ENCODE measurements around the gene MICA.
"Not testable (repeated sequence)": the region's sequence is repeated elsewhere in the genome, so short reads cannot be mapped to it uniquely, and the experiment has no call there.

The MICA gene

DNA sequence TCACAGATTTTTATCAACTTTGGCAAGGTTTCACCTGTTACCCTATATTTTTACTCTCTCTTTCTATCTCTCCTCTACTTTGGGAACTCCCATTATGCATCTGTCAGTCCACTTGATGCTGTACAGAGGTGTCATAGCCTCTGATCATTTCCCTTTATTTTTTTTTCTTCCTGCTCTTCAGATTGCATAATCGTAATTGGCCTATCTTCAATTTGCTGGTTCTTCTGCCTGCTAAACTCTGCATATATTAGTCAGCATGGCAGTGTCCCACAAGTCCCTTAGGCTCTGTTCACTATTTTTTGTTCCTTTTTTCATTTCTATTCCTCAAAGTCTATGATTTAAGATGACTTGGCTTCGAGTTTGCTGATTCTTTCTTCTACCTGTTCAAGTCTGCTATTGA lies 49.9 kb downstream of the MICA start:
- in situ Hi-C loops (cut with HindIII; ENCODE audit: low sequenced_read_pairs), result no loop called here

DNA sequence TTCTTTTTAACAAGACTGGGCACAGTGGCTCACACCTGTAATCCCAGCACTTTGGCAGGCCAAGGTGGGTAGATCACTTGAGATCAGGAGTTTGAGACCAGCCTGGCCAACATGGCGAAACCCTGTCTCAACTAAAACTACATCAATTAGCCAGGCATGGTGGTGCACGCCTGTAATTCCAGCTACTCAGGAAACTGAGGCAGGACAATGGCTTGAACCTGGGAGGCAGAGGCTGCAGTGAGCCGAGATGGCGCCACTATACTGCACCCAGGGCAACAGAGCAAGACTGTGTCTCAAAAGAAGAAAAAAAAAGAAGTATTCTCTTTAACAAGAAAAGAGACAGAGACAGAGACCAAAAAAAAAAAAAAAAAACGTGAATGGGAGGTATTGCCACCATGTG lies 56.5 kb downstream of the MICA start:
- in situ Hi-C loops (cut with HindIII; ENCODE audit: low sequenced_read_pairs), result not testable (repeated sequence)

DNA sequence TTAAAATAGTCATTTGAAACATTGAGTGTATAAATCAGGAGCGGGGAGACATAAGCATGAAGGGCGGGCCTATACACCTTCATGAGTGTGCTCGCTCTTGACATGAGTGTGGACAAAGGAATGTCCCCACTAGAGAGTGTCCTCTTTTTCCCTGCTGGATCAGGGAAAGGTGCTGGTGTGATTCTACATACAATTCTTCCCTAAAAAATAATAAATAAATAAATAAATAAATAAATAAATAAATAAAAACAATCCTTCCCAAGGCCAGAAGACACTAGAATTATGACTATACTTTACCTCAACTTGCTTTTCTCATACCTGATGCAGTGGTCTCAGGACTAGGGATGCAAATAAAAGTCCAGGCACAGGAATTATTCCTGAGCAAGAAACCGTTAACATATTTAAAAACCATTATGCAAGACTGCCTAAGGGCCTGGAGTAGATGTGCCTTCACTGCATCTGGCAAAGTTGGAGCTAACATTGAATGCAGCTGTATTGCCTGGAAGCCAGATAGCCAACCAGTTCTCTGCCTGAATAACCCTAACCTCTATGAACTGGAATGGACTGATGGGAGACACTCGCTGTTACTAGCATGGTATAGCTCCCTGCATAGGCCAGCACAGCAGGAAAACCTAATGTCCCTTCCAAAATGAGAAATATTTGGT lies 57.1 kb downstream of the MICA start:
- in situ Hi-C loops (cut with HindIII; ENCODE audit: low sequenced_read_pairs), result no loop called here

DNA sequence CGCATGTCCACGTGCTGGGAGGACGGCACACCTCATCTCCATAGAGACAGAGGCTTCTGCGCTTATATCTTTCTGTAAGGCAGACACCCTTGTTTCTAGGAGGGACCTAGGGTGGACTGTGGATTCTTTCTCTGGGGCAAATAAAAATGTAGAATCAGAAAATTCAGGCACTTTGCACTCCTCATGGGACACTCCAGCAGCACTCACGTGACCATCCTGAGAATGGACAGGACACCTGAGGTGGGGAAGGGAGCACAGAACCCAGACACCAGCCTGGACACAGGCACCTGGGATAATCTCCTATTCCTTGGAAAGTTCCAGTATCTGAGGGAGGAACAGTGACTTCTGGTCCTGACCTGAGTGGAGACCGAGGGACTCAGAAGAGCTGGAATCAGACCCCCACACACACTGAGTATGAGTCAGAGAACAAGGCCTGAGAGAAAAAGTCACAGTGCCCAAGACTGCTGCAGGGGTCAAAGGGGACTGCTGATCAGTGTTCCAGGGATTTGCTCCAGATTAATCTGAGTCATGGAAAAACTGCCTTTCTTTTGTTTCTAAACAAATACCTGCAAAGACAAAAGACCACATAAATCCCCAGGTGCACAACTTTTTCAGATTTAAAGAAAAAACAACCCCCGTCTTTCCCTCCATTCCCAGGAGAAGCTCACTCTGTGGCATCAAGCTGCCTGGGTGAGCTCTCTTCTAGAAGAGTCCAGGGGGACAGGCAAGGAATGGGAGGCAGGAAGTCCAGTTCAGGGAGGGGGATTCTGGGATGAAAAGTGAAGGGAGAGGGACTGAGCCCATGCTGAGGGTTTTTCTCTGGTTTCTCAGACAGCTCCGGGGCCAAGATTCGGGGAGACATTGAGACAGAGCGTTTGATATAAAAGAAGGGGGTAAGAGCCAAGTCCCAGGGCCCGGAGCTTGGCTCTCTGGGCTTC lies 58.9 kb downstream of the MICA start:
- in situ Hi-C loops (cut with HindIII; ENCODE audit: low sequenced_read_pairs), result no loop called here

DNA sequence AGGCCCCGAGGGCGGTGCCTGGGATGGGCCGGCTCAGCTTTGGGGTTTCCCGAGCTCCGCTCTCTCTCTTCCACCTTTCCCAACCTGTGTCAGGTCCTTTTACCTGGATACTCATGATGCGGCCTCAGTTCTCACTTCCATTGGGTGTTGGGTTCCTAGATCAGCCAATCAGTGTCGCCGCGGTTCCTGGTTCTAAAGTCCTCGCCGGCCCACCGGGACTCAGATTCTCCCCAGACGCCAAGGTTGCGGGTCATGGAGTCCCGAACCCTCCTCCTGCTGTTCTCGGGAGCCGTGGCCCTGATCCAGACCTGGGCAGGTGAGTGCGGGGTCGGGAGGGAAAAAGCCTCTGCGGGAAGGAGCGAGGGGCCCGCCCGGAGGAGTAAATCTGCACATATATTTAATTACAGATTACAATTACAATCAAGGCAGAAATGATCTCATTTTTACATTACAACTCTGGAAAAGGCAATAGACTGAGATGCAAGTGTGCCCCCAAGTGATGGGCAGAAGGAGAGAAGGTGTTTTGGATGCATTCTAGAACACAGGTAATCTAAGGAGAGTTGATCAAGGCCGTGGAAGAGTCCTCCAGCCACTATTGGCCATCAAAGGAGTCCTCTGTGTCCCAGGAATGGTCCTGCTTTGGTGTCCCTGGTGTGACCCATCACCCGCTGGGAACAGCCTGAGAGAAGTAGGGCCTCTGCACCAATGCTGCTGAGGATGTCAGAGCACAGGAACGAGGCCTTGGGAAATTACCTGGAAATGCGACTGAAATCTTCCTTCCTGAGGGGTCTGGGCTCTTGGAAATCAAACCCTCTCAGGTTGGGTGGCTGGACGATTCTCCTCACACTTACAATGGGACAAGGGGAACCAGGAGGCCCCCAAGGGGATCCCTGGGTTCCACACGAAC lies 59.8 kb downstream of the MICA start:
- in situ Hi-C loops (cut with HindIII; ENCODE audit: low sequenced_read_pairs), result no loop called here

DNA sequence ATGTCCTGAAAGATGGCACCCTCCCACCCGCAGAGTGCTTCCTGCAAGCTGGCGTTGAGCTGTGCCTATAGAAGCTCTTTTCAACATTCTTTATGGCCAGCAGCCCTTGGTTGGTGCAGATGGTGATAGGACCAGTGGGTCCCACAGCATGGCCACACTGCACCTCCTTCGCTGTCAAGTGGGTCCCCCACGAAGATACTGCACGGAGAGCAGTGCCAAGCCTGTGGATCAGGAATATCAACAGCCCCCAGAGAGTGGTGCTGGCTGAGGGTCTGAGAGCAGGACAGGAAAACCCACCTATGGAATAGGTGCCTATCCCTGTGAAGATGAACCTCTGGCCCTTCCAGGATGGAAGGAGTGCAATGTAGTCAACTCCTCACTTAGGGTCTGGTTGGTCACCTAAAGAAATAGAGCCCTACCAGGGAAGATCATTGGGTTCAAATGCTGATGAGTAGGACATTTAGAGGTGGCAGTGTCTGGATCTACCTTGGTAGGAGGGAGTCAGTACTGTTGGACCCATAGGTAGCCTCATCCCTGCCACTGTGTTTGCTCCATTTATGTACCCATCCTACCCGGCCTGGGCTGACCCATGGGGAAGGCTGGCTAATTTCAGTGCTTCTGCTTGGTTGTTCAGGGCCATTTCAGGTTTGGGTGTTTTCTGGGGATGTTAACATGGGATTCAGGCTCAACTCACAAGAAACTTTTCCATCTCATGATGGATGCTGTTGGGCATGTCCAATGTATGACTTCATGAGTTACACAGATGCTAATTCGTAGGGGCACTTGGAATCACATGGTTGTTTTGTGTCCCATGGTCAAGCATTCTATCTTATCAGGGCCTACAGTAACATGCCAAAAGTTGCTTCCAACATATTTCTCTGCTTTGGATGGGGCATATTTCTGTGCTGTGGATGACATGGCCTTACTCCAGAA lies 61.1 kb downstream of the MICA start:
- in situ Hi-C loops (cut with HindIII; ENCODE audit: low sequenced_read_pairs), result no loop called here
